HG03575 (cell line): Measurements from ENCODE around the gene CD14.
"Not testable (repeated sequence)": the region's sequence is repeated elsewhere in the genome, so short reads cannot be mapped to it uniquely, and the experiment has no call there.

Source experiments
- ATAC-seq: cut with Tn5 transposase; IDR thresholded peaks from one replicate; pipeline ENCODE4 v1.9.1; 2021; ENCODE audit not compliant: unreplicated experiment, insufficient number of reproducible peaks, low FRiP score; ENCODE audit errors: extremely low read depth

CD14 gene

DNA sequence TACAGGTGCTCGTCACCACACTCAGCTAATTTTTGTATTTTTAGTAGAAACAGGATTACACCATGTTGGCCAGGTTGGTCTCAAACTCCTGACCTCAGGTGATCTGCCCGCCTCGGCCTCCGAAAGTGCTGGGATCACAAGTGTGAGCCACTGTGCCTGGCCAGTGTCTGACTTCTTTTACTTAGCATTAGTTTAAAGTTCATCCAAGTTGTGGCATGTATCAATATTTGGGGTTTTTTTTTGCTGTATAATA, 29.6 kb downstream of the CD14 start:
- not testable (repeated sequence) for ATAC-seq

DNA sequence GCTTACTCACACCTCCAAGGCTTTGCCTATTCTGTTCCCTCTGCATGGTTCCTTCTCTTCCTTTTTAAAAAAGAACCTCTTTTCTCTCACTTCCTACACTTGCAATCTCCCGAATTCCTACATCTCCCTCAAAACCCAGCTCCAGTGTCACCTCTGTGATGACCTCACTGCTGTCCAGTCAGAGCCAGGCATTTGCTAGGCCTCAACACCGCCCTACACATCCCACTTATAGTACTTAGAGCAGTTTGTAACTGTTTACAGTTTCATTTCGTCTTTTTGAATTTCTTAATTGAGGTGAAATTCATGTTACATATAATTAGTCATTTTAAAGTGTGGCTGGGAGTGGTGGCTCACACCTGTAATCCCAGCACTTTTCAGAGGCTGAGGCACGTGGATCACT, 30.8 kb downstream of the CD14 start:
- no peak for ATAC-seq

DNA sequence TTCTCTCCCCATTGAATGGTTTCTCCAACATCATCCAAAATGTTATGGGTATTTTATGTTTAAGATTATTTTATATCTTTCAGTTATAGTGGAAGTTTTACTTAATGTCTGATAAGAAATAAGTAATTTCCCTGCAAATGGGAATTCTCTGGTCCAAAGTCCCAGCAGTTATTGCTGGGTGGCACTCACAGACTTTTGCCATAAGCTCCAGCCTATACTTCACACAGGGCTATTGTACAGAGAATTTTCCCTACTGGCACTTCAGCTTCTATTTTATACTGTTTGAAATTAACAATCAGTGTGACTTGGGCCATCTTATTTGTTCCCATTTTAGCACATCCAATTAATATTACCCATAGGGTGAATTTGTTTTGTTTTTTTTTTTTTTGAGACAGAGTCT, 32.9 kb downstream of the CD14 start:
- no peak for ATAC-seq

DNA sequence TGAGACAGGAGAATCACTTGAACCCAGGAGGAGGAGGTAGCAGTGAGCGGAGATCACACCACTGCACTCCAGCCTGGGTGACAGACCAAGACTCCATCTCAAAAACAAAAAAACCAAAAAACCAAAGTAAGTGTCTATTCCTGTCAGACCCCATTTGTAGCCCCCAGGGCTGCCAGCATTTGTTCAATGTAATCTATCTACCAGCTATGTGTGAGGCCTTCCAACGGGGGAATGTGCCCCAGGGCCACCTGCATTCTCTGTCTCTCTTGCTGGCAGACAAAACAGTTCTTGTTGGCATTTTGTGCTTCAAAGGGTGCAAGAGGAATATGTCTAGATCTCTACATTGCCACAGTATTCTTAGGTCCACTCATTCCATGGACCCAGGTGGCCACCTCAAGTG, 34.1 kb downstream of the CD14 start:
- no peak for ATAC-seq

DNA sequence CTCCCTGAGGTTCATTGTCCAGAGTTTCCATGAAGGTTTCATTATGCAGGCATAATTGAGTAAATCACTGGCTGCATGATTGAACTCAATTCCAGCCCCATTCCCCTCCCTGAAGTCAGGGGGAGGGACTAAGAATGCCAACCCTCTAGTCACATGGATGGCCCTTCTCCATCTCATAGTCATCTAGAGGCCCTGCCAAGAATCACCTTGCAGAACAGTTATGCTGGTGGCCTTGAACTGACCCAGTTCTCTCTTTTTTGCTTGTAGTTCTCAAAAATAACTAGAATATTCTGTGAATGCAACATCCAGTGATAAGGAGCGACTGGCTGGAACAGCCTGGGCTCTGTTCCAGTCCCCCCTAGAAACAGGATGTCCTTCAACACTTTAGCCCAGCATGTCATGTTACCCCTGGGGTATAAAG, 36.6 kb downstream of the CD14 start:
- ATAC-seq, result no peak

DNA sequence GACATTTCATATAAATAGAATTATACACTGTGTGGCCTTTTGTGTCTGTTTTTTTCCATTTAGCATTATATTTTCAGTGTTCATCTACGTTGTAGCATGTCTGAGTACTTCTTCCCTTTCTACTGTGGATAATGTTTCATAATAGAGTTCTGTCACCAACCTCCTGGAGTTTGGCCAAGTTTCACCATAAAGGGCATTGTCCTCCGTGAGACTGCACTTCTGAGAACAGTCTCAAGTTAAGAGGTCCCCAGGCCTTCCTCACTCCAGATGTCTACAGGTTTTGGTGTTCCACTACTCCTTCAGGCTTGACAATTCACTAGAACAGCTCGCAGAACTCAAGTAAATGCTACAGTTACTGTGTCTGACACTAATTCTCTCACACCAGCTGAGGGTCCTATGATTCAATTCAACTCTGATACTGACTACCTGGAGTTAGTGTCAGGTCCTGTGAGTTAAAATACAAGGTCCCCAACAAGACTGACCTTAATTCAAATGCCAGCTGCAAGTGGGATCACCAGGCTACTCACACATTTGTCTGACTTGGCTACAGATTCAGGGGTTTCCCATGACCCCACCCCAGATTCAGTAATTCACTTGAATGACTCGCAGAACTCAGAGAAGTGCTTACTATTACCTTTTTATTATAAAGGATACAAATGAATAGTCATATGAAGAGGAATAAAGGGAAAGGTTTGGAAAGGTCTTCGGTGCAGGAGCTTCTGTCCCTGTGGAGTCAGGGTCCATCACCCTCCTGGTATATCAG, 37.3 kb downstream of the CD14 start:
- ATAC-seq, result no peak

DNA sequence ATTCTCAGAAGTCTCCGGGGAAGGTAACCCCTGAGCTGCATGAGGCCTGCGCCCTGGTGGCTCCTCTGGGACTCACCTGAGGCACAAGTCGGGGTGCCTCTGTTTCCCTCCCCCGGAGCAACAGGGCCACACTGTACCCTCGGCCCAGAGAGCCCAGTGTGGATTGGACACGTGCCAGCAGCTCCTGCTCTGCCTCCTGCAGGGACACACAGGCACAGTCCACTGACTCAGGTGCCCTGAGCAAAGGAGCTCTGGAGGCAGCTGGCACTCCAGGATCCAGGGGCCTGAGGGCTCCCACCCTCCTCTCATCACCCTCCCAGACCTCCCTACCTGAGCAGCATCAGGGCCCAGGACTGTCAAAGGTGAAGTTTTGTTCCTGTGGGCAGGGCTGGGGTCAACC, 38.8 kb downstream of the CD14 start:
- no peak for ATAC-seq

DNA sequence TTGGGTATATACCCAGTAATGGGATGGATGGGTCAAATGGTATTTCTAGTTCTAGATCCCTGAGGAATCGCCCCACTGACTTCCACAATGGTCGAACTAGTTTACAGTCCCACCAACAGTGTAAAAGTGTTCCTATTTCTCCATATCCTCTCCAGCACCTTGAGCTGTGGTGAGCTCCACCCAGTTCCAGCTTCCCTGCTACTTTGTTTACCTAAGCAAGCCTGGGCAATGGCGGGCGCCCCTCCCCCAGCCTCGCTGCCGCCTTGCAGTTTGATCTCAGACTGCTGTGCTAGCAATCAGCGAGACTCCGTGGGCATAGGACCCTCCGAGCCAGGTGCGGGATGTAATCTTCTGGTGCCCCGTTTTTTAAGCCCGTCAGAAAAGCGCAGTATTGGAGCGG, 39.9 kb downstream of the CD14 start:
- not testable (repeated sequence) for ATAC-seq

DNA sequence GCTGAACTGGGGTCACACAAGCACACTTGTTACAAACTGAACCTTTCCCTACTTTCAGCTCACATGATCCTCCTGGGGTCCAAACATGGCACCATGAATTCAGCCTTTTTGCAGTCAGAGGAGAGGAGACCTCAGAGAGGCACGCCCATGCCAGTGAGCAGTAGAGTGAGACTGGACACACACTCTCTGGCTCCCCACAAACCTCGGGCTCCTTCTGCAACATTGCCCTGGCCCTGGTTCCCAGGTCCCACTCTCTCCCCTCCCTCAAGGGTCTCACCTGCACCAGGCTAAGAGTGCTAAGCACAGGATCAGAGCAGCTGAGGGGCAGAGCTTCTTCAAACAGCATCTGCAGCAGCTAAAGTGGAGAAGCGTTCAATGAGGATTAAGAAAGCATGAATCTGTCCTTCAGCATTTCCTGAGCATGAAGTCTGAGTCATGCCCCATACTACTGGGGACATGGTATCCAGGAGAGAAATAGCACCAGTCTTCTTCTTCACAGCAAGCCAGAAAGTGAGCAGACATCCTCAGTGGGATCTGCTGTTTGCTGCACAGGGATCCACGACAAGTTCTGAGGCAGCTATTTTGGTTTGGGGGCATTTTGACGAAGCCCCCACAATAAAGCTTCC, 41.1 kb downstream of the CD14 start:
- ATAC-seq, result no peak

DNA sequence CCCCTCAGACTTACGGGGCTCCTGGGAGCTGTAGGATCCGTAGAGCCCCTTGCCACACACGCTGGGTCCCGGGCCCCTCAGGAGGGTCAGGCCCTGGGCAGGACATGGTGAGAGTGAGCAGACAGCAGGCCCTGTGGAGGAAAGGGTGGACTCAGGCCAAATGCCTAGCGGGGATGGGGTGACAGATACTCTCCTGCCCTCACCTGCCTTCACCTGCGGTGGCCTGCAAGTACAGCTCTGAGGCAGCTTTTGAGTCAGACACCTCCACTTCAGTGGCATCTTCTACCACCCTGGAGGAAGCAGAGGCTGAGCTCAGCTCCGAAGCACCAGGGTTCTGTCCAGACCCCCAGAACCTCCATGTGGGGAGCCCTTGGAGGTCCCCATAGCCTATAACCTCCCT, 42.1 kb downstream of the CD14 start:
- no peak for ATAC-seq

DNA sequence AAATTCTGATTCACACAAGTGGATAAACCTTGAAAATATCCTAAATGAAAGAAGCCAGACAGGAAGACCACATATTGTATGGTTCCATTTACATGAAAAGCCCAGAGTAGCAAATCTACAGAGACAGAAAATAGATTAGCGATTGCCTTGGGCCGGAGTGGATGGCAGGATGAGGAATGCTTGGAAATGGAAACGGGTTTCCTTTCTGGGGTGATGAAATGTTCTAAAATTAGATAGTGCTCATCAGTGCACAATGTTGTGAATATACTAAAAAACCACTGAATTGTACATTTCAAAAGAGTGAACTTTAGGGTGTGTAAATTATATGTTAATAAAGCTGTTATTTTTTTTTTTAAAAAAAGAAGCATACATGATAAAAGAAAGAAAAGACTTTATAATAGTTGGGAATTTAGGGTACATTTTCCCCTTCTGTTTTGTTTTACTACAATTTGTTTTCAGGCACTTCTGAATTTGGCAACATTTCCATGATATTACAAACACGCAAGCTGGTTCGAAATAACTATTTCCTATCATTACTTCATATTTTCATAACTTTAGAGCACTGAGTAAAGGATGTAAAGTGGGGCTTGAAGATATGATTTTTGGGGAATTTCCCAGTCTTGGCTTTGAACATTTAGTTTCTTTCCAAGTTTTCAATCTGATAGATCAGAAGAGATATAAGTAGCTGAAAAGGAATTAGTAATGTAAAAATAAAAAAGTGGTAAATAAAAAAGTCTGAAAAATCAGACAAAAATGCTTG, 44.5 kb downstream of the CD14 start:
- no peak for ATAC-seq

DNA sequence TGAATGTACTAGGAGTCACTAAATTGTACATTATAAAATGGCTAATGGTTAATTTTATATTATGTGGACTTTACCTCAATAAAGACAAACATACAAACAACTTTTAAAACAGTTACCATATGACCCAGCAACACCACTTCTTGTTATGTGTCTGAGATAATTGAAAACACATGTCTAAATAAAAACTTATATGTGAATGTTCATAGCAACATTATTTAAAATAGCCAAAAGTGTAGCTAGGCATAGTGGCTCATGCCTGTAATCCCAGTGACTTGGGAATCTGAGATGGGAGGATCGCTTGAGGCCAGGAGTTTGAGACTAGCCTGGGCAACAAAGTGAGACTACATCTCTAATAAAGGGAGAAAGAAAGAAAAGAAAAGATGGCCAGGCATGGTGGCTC, 45.5 kb downstream of the CD14 start:
- ATAC-seq, result no peak
